ENCODE data around the gene LONP1. TPM values are rescaled to one million over a fixed set of nuclear protein-coding genes. Genes with fewer than 3 reads are reported as not detected.
A peak's percentile ranks its signal among the peaks of the same experiment; 100 is the strongest.

Gene LONP1
- 119 and 123 TPM in 2 replicates for total RNA-seq (2014; rRNA removed; shearing (Covaris generic))
- polyA plus RNA-seq (2016; fragmentation: Nextera tagmentation; extraction: Ambion mirVana): 73.7 and 77.5 TPM in 2 replicates

GRCh38 chr19:5719961-5720790, at the start of gene LONP1, which contains the start of gene CATSPERD:
LONP1 (minus strand) TSS chr19:5720146; CDS start chr19:5720132, 14 bp downstream.
CATSPERD (plus strand) TSS chr19:5720637; CDS start chr19:5720738, 101 bp downstream.
- Histone ChIP-seq H2AFZ (peak within 1 kb of the TSS; percentile 91), H3F3A (ENCODE audit: insufficient read depth) (peaks cover 24% of the 10 kb centered on the region), H3K79me2 (ENCODE audit: insufficient read depth) (peaks cover 46% of the 10 kb centered on the region), H3K36me3 (ENCODE audit: low read depth) (peaks cover 6% of the 10 kb centered on the region; the same call in 1 of the 2 replicates), H3K9ac (peak within 1 kb of the TSS; percentile 100), H3K27ac (peak within 1 kb of the TSS; percentile 100), H4K20me1 (ENCODE audit: insufficient read depth) (peaks cover 4% of the 10 kb centered on the region), H3K9me2 (ENCODE audit: insufficient read depth) (no peaks in the 10 kb centered on the region), H3K4me2 (ENCODE audit: unreplicated experiment) (peak within 1 kb of the TSS; percentile 99), H3K4me1 (ENCODE audit: insufficient read depth) (peaks cover 17% of the 10 kb centered on the region), H3K4me3 (peak within 1 kb of the TSS; percentile 97), H3K9me3 (ENCODE audit: low read depth) (no peaks in the 10 kb centered on the region), H3K27me3 (replicated peaks; ENCODE audit: insufficient read depth) (no peaks in the 10 kb centered on the region)
- peak; percentile 100 for DNase-seq
- 1% methylated on average over 74 to 89 of the region's 90 CpGs for WGBS, 2 experiments (ENCODE audit: low coverage in 1 of 2, low lambda C conversion rate in 2 of 2, missing lambda C conversion rate in 2 of 2)
- in situ Hi-C loops (cut with MboI): no loop called here
- no peak for TF ChIP-seq EZH2 (IDR thresholded peaks at IDR 0.05; ENCODE audit: insufficient read depth, poor library complexity, severe bottlenecking)
- TF ChIP-seq EZH2phosphoT487 (IDR thresholded peaks at IDR 0.05; ENCODE audit: insufficient read depth, low read depth): no peak

DNA sequence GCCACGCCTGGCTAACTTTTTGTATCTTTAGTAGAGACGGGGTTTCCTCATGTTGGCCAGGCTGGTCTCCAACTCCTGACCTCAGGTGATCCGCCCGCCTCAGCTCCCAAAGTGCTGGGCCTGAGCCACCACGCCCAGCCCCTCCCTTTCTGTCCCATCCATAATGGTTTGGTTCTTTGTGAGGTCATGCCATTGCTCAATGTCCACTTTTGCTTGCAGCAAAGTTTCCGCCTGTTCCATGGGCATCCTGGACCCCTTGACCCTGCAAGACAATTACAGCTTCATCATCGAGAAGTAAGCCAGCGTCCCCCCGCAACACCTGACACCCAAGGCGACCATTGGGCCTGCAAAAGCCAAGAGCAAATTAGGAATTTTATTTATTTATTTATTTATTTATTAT, 48.0 kb upstream of the LONP1 start:
- H3K36me3 ChIP-seq (ENCODE audit: low read depth): no peaks in the 10 kb centered on the region
- H3K9me2 ChIP-seq (ENCODE audit: insufficient read depth): no peaks in the 10 kb centered on the region
- no peak overlapping the region for H2AFZ ChIP-seq
- H3K4me1 ChIP-seq (ENCODE audit: insufficient read depth): no peaks in the 10 kb centered on the region
- no peak overlapping the region for H3K4me2 ChIP-seq (ENCODE audit: unreplicated experiment)
- no peak overlapping the region for H3K9ac ChIP-seq
- no peak for TF ChIP-seq EZH2phosphoT487 (IDR thresholded peaks at IDR 0.05; ENCODE audit: insufficient read depth, low read depth)
- TF ChIP-seq EZH2 (IDR thresholded peaks at IDR 0.05; ENCODE audit: insufficient read depth, poor library complexity, severe bottlenecking): no peak
- no peaks in the 10 kb centered on the region for H3K9me3 ChIP-seq (ENCODE audit: low read depth)
- H3K27me3 ChIP-seq (replicated peaks; ENCODE audit: insufficient read depth): no peaks in the 10 kb centered on the region
- no peak overlapping the region for H3K4me3 ChIP-seq
- in situ Hi-C loops (cut with MboI): no loop called here
- DNase-seq: no peak
- H4K20me1 ChIP-seq (ENCODE audit: insufficient read depth): no peaks in the 10 kb centered on the region
- H3K79me2 ChIP-seq (ENCODE audit: insufficient read depth): no peaks in the 10 kb centered on the region
- H3K27ac ChIP-seq: no peak overlapping the region
- no peaks in the 10 kb centered on the region for H3F3A ChIP-seq (ENCODE audit: insufficient read depth)
- 83 to 90% methylated on average over 10 of the region's 10 CpGs for WGBS, 2 experiments (ENCODE audit: low coverage in 1 of 2, low lambda C conversion rate in 2 of 2, missing lambda C conversion rate in 2 of 2)

DNA sequence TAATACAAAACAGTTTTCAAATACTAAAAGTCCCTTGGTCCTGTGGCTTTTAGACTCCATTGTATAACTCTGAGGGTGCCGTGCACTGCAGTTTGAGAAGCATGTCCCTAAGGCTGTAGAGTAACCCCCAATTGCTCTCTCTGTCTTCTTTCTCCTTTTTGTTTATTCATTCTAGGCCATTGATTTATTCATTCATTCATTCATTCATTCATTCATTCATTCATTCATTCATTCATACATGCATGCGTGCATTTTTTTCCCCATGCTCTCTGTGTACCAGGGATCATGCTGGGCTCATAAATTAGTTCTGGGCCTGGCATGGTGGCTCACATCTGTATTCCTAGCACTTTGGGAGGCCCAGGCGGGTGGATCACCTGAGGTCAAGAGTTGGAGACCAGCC, 45.3 kb upstream of the LONP1 start:
- Histone ChIP-seq H3K9me3 (ENCODE audit: low read depth) (no peaks in the 10 kb centered on the region), H3K9ac (no peak overlapping the region), H3K27ac (no peak overlapping the region), H3K36me3 (ENCODE audit: low read depth) (no peaks in the 10 kb centered on the region), H4K20me1 (ENCODE audit: insufficient read depth) (no peaks in the 10 kb centered on the region), H3K27me3 (replicated peaks; ENCODE audit: insufficient read depth) (no peaks in the 10 kb centered on the region), H3K9me2 (ENCODE audit: insufficient read depth) (no peaks in the 10 kb centered on the region), H3F3A (ENCODE audit: insufficient read depth) (no peaks in the 10 kb centered on the region), H3K4me1 (ENCODE audit: insufficient read depth) (no peaks in the 10 kb centered on the region), H3K79me2 (ENCODE audit: insufficient read depth) (no peaks in the 10 kb centered on the region), H3K4me2 (ENCODE audit: unreplicated experiment) (no peak overlapping the region), H3K4me3 (no peak overlapping the region), H2AFZ (no peak overlapping the region)
- in situ Hi-C loops (cut with MboI): no loop called here
- no peak for DNase-seq
- no peak for TF ChIP-seq EZH2phosphoT487 (IDR thresholded peaks at IDR 0.05; ENCODE audit: insufficient read depth, low read depth)
- no peak for TF ChIP-seq EZH2 (IDR thresholded peaks at IDR 0.05; ENCODE audit: insufficient read depth, poor library complexity, severe bottlenecking)
- WGBS, 2 experiments (ENCODE audit: low coverage in 1 of 2, low lambda C conversion rate in 2 of 2, missing lambda C conversion rate in 2 of 2): 77% methylated on average over 3 of the region's 3 CpGs

DNA sequence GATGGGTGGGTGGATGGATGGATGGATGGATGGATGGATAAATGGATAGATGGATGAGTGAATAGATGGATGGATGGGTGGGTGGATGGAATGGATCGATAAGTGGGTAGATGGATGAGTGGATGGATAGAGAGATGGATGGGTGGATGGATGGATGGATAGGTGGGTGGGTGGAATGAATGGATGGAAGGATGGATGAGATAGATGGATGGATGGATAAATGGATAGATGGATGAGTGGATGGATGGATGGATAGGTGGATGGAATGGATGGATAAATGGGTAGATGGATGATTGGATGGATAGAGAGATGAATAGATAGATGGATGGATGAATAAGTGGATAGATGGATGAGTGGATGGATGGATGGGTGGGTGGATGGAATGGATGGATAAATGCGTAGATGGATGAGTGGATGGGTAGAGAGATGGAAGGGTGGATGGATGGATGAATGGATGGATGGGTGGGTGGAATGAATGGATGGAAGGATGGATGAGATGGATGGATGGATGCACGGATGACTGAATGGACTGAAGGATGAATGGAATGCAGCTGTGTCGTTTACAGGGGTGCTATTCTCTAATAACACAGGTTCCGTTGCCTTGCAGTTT, 42.8 kb upstream of the LONP1 start:
- Histone ChIP-seq H4K20me1 (ENCODE audit: insufficient read depth) (no peaks in the 10 kb centered on the region), H3K36me3 (ENCODE audit: low read depth) (no peaks in the 10 kb centered on the region), H3K9me3 (ENCODE audit: low read depth) (no peaks in the 10 kb centered on the region), H3K9me2 (ENCODE audit: insufficient read depth) (no peaks in the 10 kb centered on the region), H3K27me3 (replicated peaks; ENCODE audit: insufficient read depth) (no peaks in the 10 kb centered on the region), H3K9ac (no peak overlapping the region), H3F3A (ENCODE audit: insufficient read depth) (no peaks in the 10 kb centered on the region), H3K79me2 (ENCODE audit: insufficient read depth) (no peaks in the 10 kb centered on the region), H3K4me2 (ENCODE audit: unreplicated experiment) (no peak overlapping the region), H3K27ac (no peak overlapping the region), H3K4me1 (ENCODE audit: insufficient read depth) (no peaks in the 10 kb centered on the region), H2AFZ (no peak overlapping the region), H3K4me3 (no peak overlapping the region)
- 74 to 79% methylated on average over 5 of the region's 5 CpGs for WGBS, 2 experiments (ENCODE audit: low coverage in 1 of 2, low lambda C conversion rate in 2 of 2, missing lambda C conversion rate in 2 of 2)
- no peak for TF ChIP-seq EZH2 (IDR thresholded peaks at IDR 0.05; ENCODE audit: insufficient read depth, poor library complexity, severe bottlenecking)
- TF ChIP-seq EZH2phosphoT487 (IDR thresholded peaks at IDR 0.05; ENCODE audit: insufficient read depth, low read depth): no peak
- in situ Hi-C loops (cut with MboI): no loop called here
- no peak for DNase-seq

Measured in GM23248 (cell line).